Measurements from ENCODE around the gene SLC36A4. TPM values are rescaled to one million over a fixed set of nuclear protein-coding genes. Genes with fewer than 3 reads are reported as not detected.

Gene SLC36A4
- total RNA-seq, 6 experiments from 2014 or later = 10.6 to 18.5 (median 13.7) TPM

DNA sequence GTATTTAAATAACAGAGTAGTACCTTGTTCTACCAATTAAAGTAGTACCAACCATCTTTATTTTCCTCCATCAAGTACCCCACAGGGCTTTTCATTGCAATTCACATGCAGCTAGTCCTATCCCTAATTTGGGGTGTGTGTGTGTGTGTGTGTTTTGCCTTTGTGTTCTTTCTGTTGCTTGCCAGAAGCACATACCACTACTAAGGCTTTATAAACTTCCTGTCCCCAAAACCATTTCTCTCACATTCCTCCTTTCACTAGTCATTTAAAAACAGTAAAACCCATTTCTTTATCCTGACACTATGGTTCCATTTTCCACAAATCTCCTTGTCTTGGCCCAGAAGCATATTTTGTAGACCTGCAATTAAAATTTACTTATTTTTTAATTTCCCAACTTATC lies 54.6 kb downstream of the SLC36A4 start:
- DNase-seq = peak; percentile 53

DNA sequence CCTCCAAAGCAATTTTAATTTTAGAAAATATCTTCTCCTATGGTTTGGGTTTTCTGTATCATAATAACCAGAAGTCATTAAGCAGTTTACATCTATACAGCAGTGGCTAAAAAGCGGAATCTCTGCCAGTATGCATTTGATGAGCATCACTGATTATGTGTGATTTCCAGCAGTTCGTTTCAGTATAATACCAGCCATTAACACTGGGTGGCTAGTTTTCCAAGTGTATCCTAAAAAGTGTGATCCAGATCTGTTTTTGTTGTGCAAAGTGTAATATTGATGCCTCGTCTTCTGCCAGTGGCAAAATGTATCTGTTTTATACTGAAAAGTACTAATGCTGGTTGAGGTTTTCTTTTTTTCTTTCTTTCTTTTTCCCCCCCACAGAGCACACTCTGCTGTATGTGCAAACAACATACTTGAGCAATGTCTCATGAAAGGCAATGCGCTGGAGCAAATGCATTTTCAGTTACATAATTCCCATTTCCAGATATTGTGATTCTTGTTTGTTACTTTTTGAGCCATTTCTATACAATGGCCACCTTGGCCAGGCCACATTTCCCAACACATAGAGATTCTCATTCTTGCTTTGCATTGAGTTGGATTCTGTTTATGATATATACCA lies 64.2 kb downstream of the SLC36A4 start:
- peaks cover 35% of the 10 kb centered on the region for H3K4me1 Mint-ChIP-seq (ENCODE audit: low read depth)
- H3K27ac Mint-ChIP-seq = peak overlapping the region; percentile 42
- peak overlapping the region; percentile 74 for H3K4me3 Mint-ChIP-seq
- TF ChIP-seq CTCF (IDR thresholded peaks at IDR 0.05) = peak; percentile 52
- H3K36me3 Mint-ChIP-seq (ENCODE audit: low read depth) = no peaks in the 10 kb centered on the region
- H3K27me3 Mint-ChIP-seq (ENCODE audit: insufficient read depth) = no peaks in the 10 kb centered on the region; the same call in 1 of the 2 replicates
- DNase-seq = peak; percentile 39
- no peaks in the 10 kb centered on the region for H3K9me3 Mint-ChIP-seq

More for the DNA sequence above, 54.6 kb downstream of the SLC36A4 start:
- Mint-ChIP-seq H3K4me3 (no peak overlapping the region), H3K27ac (no peak overlapping the region; the same call in 1 of the 2 replicates), H3K9me3 (no peaks in the 10 kb centered on the region), H3K4me1 (ENCODE audit: low read depth) (peaks cover 12% of the 10 kb centered on the region), H3K27me3 (ENCODE audit: insufficient read depth) (no peaks in the 10 kb centered on the region), H3K36me3 (ENCODE audit: low read depth) (no peaks in the 10 kb centered on the region)
- TF ChIP-seq CTCF (IDR thresholded peaks at IDR 0.05) = no peak

DNA sequence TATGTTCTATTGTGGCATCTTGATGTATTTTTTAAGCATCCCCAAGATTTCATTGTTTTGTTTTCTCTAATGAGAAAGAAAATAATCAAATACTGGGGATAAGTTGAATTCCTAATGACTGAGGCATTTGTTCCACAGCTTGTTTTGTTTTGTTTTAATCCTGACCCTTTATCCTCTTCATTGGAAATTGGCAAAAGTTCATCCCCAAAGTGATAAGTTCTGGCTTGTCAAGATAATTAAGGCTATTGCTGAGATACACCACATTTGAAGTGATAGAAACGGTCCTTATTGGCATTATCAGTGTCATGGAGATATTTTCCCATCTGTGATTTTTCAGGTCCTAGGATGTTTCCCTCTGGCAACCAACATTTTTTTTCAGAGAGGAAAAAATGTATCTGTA lies 65.0 kb downstream of the SLC36A4 start:
- Mint-ChIP-seq H3K27me3 (ENCODE audit: insufficient read depth) (no peaks in the 10 kb centered on the region; the same call in 1 of the 2 replicates), H3K4me3 (no peak overlapping the region), H3K9me3 (no peaks in the 10 kb centered on the region), H3K36me3 (ENCODE audit: low read depth) (no peaks in the 10 kb centered on the region), H3K4me1 (ENCODE audit: low read depth) (peaks cover 35% of the 10 kb centered on the region), H3K27ac (peak overlapping the region; percentile 42; the same call in 1 of the 2 replicates)
- DNase-seq = peak; percentile 4
- TF ChIP-seq CTCF (IDR thresholded peaks at IDR 0.05) = no peak

GRCh38 chr11:93131709-93132108 lies 66.1 kb downstream of the SLC36A4 start:
- Mint-ChIP-seq H3K4me1 (ENCODE audit: low read depth) (peaks cover 35% of the 10 kb centered on the region), H3K4me3 (no peak overlapping the region), H3K27ac (no peak overlapping the region), H3K36me3 (ENCODE audit: low read depth) (no peaks in the 10 kb centered on the region), H3K9me3 (no peaks in the 10 kb centered on the region), H3K27me3 (ENCODE audit: insufficient read depth) (no peaks in the 10 kb centered on the region; the same call in 1 of the 2 replicates)
- TF ChIP-seq CTCF (IDR thresholded peaks at IDR 0.05) = peak; percentile 23
- no peak for DNase-seq

GRCh38 chr11:93128574-93128973 lies 69.2 kb downstream of the SLC36A4 start:
- no peaks in the 10 kb centered on the region for H3K9me3 Mint-ChIP-seq
- H3K27me3 Mint-ChIP-seq (ENCODE audit: insufficient read depth) = no peaks in the 10 kb centered on the region; the same call in 1 of the 2 replicates
- no peak for TF ChIP-seq CTCF (IDR thresholded peaks at IDR 0.05)
- DNase-seq = no peak
- H3K27ac Mint-ChIP-seq = no peak overlapping the region
- peaks cover 16% of the 10 kb centered on the region for H3K4me1 Mint-ChIP-seq (ENCODE audit: low read depth)
- no peaks in the 10 kb centered on the region for H3K36me3 Mint-ChIP-seq (ENCODE audit: low read depth)
- H3K4me3 Mint-ChIP-seq = no peak overlapping the region

All from HFFc6 (cell line).